Left colon (tissue), 2 donors: ENCODE data around the gene SH3YL1. TPM values are rescaled to one million over a fixed set of nuclear protein-coding genes. Genes with fewer than 3 reads are reported as not detected.
A peak's percentile ranks its signal among the peaks of the same experiment; 100 is the strongest.

Experiments used
- ATAC-seq: fragments of 200-7000 bp; cut with Tn5 transposase; one replicate; pipeline ENCODE4 v1.9.1; 2020; ENCODE audit warnings: mild to moderate bottlenecking, moderate library complexity
- DNase-seq, 2 donors: peaks; one replicate each; pipeline ENCODE4 v3.0.0-alpha.2; 2020
- intact Hi-C, 2 donors: fragments of 100-400 bp; cut with DNase I in 1 of 2; cut with micrococcal nuclease in 1 of 2; formaldehyde crosslinking; loops; one replicate each; pipeline versions ENCODE4 v1.11.2 to v1.14.0; 2022; cut with DNase I, micrococcal nuclease
- long read RNA-seq: library from polyadenylated mRNA; unstranded; transcript quantifications from one replicate; pipeline ENCODE4 v2.0.0, GENCODE V29; 2021
- total RNA-seq, 2 donors: library from RNA; stranded (reverse); fragmentation: NEBNext Ultra II Directional; extraction: Animal tissue kit (Norgen Biotek cat#: 25700); gene quantifications; one replicate each; pipeline ENCODE4 v1.2.1, GENCODE V29; 2021
- donor health status: DM: no; HTN: no; CAD: no.
- donor health status: DM: yes; HTN: yes; CAD: no.

SH3YL1 gene, protein sequence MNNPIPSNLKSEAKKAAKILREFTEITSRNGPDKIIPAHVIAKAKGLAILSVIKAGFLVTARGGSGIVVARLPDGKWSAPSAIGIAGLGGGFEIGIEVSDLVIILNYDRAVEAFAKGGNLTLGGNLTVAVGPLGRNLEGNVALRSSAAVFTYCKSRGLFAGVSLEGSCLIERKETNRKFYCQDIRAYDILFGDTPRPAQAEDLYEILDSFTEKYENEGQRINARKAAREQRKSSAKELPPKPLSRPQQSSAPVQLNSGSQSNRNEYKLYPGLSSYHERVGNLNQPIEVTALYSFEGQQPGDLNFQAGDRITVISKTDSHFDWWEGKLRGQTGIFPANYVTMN
- total RNA-seq, result 100 to 1,000 TPM in 1 of 2 donors, 10 to 100 TPM in 1; 79.7 to 122 TPM
- long read RNA-seq, transcript SH3YL1-201 (10 exons, 1,763 nt), result minor isoform, 41 of 201 reads
- long read RNA-seq, transcript SH3YL1-205 (9 exons, 1,695 nt), result major isoform, 95 of 201 reads
- long read RNA-seq, partial matches to known transcripts, result 13 of 201 reads
- long read RNA-seq, other reads (novel, unspliced or antisense), result 50 of 201 reads

GRCh38 chr2:263774-264492 is at the start of gene SH3YL1:
SH3YL1 (minus strand) TSS chr2:264032; CDS start chr2:263984, 48 bp downstream.
- intact Hi-C loops, result no loop called here
- DNase-seq, result peak; percentile 87 to 90
- peak; percentile 82 for ATAC-seq

GRCh38 chr2:310994-311393 is 47.2 kb upstream of the SH3YL1 start:
- DNase-seq, result no peak
- intact Hi-C loops, result no loop called here
- no peak for ATAC-seq

- intact Hi-C loops, result no loop called here
- ATAC-seq, result no peak
- no peak for DNase-seq
Observed at GRCh38 chr2:309954-310510, 46.2 kb upstream of the SH3YL1 start.

GRCh38 chr2:309148-309953 is 45.5 kb upstream of the SH3YL1 start:
- DNase-seq (no peak), ATAC-seq (no peak)
- intact Hi-C loops, result no loop called here

GRCh38 chr2:305366-305765 is 41.5 kb upstream of the SH3YL1 start:
- DNase-seq, result no peak
- ATAC-seq, result no peak
- intact Hi-C loops, result no loop called here

- ATAC-seq (no peak), DNase-seq (no peak)
- intact Hi-C loops, result no loop called here
Observed at GRCh38 chr2:296354-296753, 32.5 kb upstream of the SH3YL1 start.

GRCh38 chr2:295090-295489 is 31.3 kb upstream of the SH3YL1 start:
- DNase-seq (no peak), ATAC-seq (no peak)
- intact Hi-C loops, result no loop called here

DNA sequence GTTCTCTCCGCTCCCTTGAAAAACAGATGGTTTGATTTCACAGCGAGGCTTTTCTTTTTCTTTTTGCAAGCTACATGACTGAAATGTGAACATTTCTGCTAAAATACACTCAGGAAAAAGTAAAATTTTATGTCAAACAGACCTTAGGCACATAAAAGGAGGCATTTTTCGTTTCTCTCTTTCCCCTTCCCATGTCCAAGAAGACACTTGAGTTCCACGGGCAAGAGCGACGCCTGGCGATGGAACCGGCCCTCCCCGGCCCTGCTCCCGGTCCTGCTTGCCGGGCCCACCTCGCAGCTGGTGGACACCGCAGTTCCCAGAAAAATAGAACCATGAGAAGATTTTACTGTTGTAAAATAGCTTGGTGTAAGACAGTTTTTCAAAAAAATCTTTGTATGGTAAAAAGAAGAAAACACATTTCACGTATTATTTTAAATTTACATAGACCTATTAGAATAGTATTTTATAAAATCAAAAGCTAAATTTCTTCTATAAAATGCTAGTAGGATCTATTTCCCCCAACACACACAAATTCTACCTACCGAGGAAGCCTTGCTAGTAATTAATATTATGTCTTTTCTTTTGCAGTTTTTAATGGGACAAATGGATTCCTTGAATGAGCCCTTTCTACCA is 26.4 kb upstream of the SH3YL1 start:
- DNase-seq (peak; percentile 61 to 80), ATAC-seq (peak; percentile 83)
- intact Hi-C loops, result loop anchor here in 1 of 2 donors (5.0 kb wide), 1 partner anchor 118 kb away; no protein-coding TSS in a partner anchor

DNA sequence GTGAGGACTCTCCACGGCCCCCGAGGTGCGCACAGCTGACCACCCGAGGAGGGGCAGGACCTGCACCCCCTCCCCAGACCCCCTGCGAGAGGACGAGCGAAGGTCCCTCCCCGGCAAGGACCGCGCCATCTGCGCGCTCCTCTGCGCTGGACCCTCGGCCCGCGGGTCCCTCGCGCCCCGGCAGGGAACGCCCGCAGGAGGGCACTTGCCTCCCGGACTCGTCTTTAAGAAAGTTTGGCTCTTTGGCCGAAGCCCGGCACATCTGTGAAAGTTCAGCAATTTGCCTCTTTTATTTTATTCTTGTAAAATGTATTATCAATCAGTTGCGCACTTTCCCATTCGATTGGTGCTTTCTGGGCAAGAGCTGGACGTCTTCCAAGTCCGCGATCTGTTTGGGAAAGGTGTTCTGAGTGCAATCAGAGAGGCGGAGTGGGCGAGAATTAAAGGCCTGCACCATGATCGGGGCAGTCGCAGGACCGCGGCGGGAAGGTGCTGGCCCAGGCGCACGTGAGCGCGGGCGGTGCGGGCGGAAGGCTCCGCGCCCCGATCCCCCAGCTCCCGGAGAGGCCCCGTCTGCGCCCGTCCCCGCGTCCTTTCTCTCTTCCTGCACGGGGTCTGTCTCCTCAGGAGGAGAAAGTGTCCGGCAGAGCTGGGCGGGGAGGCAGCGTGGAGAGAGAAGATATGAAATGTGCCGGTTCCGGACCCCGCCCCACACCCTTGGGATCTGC is 25.7 kb upstream of the SH3YL1 start:
- ATAC-seq (peak; percentile 44), DNase-seq (peak in 1 of 2 donors; percentile 52)
- intact Hi-C loops, result loop anchor here in 1 of 2 donors (5.0 kb wide), 1 partner anchor 117 kb away; no protein-coding TSS in a partner anchor

GRCh38 chr2:288758-289361 is 25.0 kb upstream of the SH3YL1 start:
- DNase-seq, result no peak
- no peak for ATAC-seq

GRCh38 chr2:287911-288757 is 24.3 kb upstream of the SH3YL1 start, which contains the start of gene ALKAL2:
ALKAL2 (minus strand) TSS chr2:288091; CDS start chr2:287835, 256 bp downstream.
- ATAC-seq (peak; percentile 5), DNase-seq (peak in 1 of 2 donors; percentile 17)
- intact Hi-C loops, result no loop called here

More at GRCh38 chr2:288758-289361, 25.0 kb upstream of the SH3YL1 start:
- intact Hi-C loops, result no loop called here

DNA sequence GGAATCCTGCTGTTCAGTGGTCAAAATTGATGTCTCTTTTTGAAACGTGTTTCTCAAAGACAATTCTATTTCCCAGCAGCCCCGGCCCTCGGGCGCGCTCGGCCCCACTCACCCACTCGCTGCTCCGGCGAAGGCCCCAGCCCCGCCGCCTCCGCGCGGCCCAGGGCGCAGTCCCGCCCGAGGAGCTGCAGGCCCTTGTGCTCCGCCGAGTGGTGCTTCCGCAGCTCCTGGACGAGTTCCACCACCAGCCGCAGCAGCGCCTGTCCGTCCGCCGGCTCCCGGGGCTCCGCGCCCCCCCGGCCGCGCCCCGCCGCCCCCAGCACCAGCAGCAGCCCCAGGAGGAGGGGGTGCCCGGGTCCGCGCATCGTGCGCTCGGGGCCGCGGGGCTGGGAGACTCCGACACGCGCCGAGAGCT is 23.6 kb upstream of the SH3YL1 start:
- intact Hi-C loops, result no loop called here
- DNase-seq (peak in 1 of 2 donors; percentile 28), ATAC-seq (peak; percentile 52)

- no peak for ATAC-seq
- DNase-seq, result no peak
- intact Hi-C loops, result no loop called here
Observed at GRCh38 chr2:286774-287392, 23.1 kb upstream of the SH3YL1 start.

- intact Hi-C loops, result no loop called here
- ATAC-seq (peak; percentile 57), DNase-seq (no peak)
Observed at GRCh38 chr2:286035-286434, 22.2 kb upstream of the SH3YL1 start.

GRCh38 chr2:285531-285930 is 21.7 kb upstream of the SH3YL1 start:
- no peak for ATAC-seq
- intact Hi-C loops, result no loop called here
- DNase-seq, result no peak
